HG02973 (cell line): Measurements from ENCODE around the gene VWA3B.
"Not testable (repeated sequence)": the region's sequence is repeated elsewhere in the genome, so short reads cannot be mapped to it uniquely, and the experiment has no call there.

Experiments
- ATAC-seq: cut with Tn5 transposase; IDR thresholded peaks from one replicate; pipeline ENCODE4 v1.9.1; 2021; ENCODE audit warnings: moderate library complexity; ENCODE audit not compliant: unreplicated experiment

VWA3B gene

DNA sequence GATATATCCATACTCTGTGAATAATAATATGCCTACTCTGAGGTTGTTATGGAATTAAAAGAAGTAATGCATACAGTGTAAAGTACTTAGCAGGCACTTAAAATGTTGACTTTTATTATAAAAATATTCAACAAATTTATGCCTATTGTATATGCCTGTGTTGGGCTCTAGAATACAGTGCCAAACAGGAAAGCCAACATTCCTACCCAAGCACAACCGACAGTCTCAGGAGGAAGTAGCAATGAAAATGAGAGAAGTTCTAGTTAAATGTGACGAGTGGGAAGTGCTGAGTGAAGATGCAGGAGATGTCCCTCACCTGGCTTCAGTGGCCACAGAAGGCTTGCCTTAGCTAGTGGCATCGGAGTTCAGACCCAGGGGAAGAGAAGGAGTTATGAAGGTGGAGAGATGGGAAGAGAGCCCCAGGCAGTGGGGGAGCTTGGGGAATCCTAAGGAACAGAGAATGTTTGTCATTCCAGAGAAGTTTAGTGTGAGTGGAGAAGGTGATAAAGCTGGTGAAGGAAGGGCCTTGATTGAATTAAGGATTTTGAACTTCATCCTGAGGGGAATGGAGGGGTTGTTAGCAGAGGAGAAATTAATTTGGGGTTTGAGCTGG, 153.9 kb downstream of the VWA3B start:
- no peak for ATAC-seq

DNA sequence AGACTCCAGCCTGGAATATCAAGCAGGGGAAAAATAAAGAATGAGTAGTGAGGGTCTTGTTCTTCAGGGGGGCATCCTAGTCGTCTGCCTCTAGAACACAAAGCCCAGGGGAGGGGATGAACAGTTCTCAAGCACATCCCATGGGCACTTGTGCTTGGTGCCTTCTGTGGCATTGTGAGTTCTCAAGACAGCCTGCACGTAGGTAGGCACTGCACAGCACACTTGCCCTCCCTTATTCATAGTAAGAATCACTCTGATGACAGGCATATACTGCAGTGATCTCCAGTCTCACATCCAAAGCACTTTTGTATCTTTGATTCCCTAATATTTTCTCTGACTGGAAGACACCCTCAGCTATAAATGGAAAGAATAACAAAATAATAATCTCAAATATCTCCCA, 154.6 kb downstream of the VWA3B start:
- no peak for ATAC-seq

DNA sequence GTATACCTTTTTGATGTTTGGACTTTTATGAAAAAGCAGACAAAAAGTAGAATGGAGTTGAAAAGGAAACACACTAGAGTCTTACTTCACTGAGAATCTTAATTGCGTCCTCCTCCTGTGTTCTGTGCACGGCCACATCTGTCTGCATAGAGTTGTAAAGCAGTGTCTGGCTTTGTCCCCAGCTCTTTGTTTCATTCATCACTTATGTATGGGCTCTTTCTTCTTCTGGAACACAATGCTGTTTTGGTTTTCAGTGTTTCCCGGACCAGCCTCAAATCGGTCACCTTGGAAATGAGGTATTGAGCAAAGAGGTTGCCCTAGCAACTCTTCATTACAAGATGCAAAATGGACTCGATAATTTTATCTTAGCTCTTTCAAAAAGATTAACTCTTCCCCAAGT, 155.0 kb downstream of the VWA3B start:
- no peak for ATAC-seq

DNA sequence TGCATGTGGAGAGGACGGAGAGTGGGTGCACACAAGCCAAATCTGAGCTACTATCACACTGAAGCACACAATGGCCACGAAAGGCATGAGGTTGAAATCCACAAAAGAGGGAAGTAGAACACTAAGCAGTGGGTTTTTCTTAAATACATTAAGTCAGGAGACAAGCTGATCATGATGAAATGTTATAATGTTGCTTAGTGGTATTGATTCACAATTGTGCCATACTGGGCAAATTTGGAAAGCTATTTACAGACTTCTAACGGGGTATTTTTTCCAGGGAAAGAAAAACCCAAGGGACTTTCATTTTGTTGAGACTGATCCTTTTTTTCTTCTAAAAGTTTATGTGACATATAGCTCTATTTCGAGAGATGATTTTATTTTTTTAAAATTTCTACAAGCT, 158.5 kb downstream of the VWA3B start:
- no peak for ATAC-seq

DNA sequence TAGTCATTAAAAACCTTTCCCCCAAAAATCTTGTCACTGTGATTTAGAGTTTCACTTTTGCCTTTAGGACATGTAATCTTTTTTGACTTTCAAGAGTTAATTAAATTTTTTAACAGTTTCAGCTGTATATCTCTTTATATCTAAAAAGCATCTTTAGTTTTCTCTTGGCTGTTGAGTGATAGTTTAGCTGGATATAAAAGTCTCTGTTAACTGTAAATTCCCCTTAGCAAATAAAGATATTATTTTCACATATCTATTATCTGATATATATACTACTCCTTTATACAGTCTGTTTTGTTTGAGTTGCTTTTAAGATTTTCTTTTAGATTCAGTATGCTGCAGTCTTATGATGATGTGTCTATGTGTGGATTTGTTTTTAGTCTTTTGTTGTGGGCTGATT, 160.4 kb downstream of the VWA3B start:
- no peak for ATAC-seq

DNA sequence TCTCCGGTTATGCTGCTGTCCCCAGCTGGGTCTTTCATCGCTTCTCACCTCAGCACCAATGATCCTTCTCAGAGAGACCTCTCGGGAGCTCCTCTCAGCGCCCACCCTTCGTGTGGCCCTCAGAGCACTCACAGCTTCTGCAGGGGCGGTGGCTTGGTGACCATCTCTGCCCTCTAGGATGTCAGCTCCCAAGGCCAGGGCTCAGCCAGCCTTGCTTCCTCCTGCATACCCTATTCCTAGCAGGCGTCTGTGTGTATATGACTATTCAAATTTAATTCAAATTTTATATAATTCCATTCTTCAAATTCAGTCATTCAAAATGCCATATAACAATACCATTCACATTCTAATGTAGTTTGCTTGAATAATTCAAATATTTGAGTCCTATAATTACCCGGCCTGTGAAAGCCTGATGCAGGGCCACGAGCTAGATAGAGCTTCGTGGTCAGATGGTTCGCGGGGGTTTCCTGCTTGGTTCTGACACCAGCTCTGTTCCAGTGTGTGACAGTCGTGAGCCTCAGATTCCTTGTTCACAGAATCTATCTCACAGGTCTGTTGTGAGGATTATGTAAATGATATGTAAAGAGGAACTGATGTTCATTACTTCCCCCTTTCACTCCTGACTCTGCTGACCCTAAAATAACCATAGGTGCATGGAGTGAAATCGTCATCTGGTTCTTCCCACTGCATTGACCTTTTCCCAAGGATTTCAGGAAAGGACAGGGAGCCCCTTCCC, 165.2 kb downstream of the VWA3B start:
- no peak for ATAC-seq

DNA sequence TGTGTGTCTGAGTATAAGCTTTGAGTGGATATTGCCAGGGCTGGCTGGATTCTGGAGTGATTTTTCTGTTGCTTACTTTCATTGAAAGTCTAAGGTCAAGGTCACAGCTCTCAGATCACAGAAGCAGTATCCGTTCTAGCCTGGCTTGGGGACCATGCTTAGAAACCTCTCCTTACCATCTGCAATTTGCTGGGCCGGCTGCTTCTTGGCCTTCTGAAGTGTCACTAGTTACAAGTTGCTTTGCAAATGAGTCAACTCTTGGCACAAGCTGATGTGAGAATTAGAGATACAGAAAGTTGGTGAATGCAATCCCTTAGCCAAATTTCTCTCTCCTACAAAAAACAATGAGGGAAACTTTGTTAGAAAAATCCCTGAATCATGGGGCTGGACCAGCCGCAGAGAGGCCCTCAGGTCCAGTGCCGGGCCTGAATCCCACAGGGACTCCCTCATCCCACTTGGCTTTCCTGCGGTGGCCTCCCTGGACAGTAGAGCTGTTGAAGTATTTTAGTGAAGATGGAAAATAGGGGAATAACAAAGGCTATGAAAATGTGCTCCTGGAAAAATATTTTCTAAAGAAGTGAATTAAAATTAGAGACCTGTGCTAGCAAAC, 166.6 kb downstream of the VWA3B start:
- no peak for ATAC-seq

DNA sequence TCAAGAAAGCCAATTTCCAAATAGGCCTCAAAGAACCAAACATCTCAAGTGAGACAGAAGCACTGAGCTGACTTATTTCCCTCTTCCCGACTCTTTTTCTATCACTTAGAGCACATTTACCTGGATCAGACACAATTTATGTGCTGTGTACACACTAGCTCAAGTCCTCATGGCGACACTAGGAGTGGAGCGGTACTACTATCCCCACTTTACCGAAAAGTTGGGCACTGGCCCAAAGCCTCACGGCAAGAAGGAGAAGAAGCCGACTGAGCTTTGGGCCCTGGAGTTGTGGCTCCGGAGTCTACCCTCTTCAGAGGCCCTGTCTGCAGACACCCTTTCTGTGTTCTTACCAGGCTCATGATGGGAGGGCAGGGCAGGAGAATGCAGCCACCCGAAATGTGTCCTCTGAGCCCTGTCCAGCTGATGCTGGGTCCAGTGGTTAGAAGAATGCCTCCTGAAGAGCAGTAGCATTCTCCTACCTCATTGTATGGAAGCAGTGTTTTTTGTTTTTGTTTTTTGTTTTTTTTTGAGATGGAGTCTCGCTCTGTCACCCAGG, 167.6 kb downstream of the VWA3B start:
- no peak for ATAC-seq

DNA sequence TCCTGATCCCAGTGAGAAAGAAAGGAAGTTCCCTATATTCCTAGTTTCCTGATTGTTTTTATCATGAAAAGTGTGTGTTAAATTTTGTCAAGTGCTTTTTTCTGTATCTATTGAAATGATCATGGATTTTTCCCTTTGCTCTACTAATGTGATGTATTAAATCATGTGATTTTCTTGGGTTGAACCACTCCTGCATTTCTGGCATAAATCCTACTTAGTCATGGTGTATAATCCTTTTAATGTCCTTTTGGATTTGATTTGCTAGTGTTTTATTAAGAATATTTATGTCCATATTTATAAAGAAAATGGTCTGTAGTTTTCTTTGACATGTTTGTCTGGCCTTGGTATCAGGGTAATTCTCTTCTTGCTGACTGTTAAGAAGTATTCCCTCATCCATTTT, 171.9 kb downstream of the VWA3B start:
- no peak for ATAC-seq

DNA sequence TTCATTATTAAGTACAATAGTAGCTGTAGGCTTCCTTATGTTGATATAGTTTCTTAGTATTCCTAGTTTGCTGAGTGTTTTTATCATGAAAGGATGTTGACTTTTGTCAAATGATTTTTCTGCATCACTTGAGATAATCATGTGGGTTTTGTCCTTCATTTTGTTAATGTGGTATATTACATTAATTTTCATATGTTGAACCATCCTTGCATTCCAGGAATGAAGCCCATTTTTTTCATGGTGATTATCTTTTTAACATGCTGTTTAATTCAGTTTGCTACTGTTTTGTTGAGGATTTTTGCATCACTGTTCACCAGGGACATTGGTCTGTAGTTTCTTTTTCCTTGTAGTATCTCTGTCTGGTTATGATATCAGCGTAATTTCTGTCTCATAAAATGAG, 176.4 kb downstream of the VWA3B start:
- no peak for ATAC-seq

DNA sequence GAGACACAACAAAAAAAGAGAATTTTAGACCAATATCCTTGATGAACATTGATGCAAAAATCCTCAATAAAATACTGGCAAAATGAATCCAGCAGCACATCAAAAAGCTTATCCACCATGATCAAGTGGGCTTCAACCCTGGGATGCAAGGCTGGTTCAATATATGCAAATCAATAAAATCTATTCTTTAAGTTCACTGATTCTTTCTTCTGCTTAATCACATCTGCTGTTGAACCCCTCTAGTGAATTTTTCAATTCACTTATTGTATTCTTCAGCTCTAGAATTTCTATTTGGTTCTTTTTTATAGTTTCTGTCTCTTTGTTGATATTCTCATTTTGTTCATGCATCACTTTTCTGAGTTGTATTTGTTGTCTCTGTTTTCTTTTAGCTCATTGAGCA, 181.3 kb downstream of the VWA3B start:
- ATAC-seq, result not testable (repeated sequence)

DNA sequence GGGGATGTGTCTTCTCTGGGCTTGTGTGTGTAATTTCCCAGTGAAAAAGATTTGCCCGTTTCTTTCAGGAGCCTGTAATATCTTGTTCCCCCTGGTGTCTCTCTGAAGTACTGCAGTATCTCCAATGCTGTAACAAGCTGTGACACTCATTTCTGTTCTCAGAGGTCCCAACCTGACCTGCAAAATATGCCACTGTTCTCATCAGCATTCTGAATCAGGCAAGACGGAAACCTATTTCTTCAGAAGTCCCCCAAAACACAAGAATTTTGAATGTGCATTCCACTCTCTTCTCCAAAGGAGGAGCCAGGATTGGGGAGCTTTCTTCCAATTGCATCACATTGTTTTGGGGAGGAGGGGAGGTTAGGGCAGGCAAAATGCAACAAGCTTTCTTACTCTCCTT, 182.3 kb downstream of the VWA3B start:
- ATAC-seq, result no peak

DNA sequence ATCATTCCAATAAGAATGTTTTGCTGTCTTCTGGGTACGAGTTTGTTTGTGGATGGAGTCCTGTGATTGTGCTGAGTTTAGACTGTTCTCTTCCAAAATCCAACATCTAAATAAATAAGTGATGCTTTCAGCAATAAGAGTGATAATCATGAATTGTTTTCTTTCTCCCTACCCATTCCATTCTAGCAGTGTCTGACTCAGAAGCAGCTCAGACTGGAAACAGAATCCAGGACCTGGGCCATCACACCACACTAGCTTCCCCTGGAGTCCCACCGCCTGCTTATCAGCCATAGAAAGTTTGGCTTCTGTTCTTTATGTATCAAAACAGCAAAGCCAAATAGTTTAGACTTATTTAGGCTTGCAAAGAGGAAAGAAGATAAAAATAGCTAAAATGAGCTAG, 182.9 kb downstream of the VWA3B start:
- no peak for ATAC-seq

DNA sequence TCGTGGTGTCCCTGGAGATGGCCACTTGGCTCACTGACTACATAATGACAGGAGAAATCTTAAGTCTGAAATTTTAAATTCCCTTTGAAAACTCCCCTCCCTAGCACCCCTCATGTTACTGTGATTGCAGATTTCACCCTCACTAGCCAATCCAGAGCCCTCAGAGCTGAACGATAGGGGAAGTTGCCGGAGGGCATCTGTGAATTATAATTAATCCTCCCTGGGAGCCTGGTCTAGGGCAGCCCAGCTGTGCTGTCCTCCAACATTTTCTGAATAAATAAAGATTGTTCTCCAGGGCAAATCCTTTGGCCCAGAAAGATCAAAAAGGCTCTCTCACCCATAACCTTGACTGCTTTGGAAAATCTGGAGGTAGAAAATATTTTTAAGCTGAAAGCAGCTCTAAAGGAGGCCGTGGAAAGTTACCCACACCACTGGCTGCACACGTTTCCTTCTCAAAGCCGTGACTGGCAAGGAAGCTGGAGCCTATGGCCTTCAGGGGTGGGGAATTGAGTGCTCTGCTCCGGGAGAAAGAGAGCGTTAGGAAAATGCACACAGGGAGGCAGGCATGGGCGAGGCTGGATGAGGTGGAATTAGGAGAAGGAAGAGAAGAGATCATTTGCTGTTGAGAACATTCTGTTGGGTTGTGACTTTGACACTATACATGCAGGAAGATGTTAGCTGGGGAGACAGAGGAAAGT, 190.3 kb downstream of the VWA3B start:
- no peak for ATAC-seq

DNA sequence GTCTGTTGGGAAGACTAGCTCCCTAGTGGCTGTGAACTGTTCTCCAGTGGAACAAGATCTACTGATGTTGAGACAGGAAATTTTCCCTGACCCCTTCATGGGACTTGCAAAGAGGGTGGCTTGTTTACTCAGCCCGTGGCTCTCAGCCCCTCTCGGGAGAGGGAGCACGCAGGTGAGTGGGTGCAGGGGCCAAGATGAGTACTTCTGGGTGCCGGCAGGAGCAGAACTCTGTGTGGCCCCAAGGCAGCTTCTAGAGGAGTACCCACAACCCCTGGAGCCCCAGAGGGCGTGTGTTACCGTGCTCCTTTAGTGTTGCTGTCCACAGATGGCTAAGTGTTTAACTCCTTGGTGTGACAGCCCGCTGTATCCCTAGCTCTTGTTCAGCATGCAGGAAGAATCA, 191.1 kb downstream of the VWA3B start:
- no peak for ATAC-seq

DNA sequence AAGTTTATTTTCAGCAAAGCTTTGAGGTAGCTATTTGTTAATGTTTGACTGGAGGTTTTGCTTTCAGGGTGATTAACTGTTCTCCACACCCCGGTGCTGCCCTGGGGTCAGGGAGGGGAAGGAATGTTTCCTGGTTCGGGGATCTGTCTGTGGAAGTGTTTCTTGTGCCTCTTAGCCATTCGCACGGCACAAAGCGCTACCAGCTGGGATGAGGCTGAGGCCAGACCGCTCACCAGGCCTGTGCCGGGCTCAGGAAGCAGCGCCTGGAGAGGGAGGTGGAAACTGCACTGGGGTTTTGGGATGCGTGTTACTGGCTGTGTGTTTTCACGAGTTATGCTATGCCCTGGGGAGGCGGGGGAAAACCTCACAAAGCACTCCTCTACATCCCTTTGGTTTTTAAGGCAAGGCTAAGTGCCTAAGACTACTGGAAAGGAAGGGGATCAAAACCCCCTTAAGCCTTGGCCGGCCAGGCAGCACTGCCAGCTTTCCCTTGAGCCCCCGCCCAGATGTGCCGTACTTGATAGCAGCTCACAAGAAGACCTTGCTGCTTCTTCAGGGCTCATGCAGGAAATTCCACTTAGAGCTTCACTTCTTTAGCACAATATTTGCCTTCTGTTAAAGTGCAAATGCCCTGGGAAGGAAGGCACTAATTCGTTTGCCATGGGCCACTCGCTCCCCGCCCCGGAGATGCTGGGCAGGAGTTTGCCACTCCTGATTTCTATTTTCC, 193.6 kb downstream of the VWA3B start:
- ATAC-seq, result no peak

DNA sequence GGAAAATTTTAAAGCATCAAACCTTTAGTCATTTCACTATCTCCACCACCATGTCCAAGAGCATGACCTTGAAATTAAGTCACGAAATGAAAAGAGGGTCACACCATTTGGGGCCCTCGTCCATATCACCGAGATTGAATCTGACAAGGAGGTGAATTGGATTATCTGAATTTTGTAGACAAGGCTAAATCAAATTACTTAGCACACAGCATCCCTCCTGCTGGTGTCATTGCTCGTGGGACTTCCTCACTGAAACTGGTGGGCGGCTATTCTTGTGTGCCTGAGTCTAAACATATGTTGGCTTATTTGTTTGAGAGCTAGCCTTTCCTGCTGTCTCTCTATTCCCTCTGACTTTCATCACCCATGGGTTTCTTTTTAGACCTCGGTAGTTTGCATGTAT, 194.6 kb downstream of the VWA3B start:
- ATAC-seq, result no peak

DNA sequence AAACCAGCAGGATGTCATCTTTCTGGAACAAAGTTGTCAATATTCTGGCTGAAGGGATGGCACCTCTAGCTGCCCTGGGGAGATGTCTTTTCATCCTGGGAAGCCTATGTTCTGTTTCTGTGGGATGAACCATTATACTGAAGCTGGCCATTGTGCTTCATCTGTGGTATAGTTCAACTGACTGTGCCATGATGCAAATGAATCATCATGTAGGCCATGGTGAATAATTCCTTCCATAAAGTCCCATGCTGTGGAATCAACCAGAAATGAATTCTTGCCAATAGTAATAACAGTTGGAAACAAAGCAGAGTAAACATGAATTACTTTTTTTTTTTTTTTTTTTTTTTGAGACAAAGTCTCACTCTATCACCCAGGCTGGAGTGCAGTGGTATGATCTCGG, 195.1 kb downstream of the VWA3B start:
- no peak for ATAC-seq

DNA sequence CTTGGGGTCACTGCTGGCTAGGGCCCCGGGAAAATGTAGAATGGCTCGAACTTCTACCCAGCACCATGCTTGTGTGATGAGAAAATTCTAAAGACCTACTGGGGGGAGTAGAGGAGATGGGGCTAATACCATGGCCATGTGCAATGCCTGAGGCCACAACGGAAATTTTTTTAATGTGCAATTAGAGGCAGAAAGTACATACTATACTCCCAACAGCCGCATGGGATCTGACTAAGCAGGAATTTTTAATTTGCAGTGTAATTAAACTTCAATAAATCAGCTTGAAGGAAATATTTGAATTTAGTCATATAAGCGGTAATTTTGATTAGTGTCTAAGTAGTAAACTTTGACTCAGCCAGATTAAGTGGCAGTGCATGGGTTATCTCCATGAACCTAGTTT, 206.1 kb downstream of the VWA3B start:
- no peak for ATAC-seq

DNA sequence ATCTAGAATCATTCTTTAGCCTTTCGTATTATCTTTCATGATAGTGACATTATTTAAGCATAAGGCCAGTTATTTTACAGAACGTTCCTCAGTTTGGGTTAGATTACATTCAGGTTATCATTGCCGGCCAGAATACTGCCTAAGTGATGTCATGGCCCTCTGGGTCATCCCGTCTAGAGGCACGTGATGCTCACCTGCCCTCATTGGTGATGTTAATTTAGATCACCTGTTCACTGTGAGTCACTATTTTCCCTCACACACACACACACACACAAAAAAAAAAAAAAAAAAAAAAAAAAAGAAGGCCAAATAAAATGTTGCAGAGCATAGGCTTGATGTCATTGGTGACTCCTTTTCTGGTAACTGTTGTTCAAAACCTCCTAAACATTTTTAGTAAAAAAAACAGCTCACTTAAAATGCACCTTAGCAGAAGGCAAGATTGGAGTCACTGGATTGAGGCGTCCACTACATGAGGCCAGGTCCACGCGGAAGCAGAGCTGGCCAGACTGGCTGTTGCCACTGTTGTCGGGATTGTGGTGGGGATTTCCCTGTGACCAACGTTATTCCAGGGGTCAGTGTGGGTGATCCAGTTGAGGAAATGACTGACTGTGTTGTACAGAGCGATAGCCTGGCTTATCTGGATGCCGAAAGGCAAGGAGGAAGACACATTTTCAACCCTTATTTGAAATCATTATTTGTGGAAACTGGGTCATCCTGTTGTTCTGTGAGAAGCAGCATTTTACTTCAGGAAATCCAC, 207.1 kb downstream of the VWA3B start:
- ATAC-seq, result no peak
